Spleen (tissue), 11 donors: ENCODE results near the gene PKHD1. TPM values are rescaled to one million over a fixed set of nuclear protein-coding genes. Genes with fewer than 3 reads are reported as not detected.

Source experiments
- DNase-seq: peaks from one replicate; pipeline ENCODE4 v3.0.0-alpha.2; 2020
- H3K27ac ChIP-seq, 8 donors: fragments of 200-600 bp; sonication (generic) in 7 of 8; 1 replicate in 4 of 8; 2 replicates in 4 of 8; pipeline versions ENCODE4 v1.5.0 to v1.8.0; 2016 to 2021; ENCODE audit warnings: inconsistent platforms in 4 of 8, mild to moderate bottlenecking in 4 of 8, moderate library complexity in 1 of 8
- H3K27me3 ChIP-seq, 7 donors: fragments of 200-600 bp; sonication (generic) in 6 of 7; replicated peaks in 1 of 7; 1 replicate in 4 of 7; 2 replicates in 3 of 7; pipeline versions ENCODE4 v1.5.0 to v1.8.0; 2016 to 2021; ENCODE audit warnings: inconsistent platforms in 3 of 7, mild to moderate bottlenecking in 1 of 7
- H3K36me3 ChIP-seq, 6 donors: fragments of 200-600 bp; sonication (generic) in 5 of 6; 1 replicate in 4 of 6; 2 replicates in 2 of 6; pipeline versions ENCODE4 v1.5.0 to v1.8.0; 2016 to 2021; ENCODE audit warnings: inconsistent platforms in 2 of 6
- H3K4me1 ChIP-seq, 6 donors: fragments of 200-600 bp; sonication (generic) in 5 of 6; 1 replicate in 3 of 6; 2 replicates in 3 of 6; pipeline versions ENCODE4 v1.5.0 to v1.8.0; 2016 to 2021; ENCODE audit warnings: inconsistent platforms in 3 of 6
- H3K4me3 ChIP-seq, 8 donors: fragments of 200-600 bp; sonication (generic) in 7 of 8; 1 replicate in 4 of 8; 2 replicates in 4 of 8; pipeline versions ENCODE4 v1.5.0 to v1.8.0; 2016 to 2021; ENCODE audit warnings: inconsistent platforms in 4 of 8, mild to moderate bottlenecking in 4 of 8, moderate library complexity in 2 of 8
- H3K9me3 ChIP-seq, 8 donors: fragments of 200-600 bp; sonication (generic) in 7 of 8; 1 replicate in 4 of 8; 2 replicates in 4 of 8; pipeline versions ENCODE4 v1.5.0 to v1.8.0; 2016 to 2021; ENCODE audit warnings: inconsistent platforms in 4 of 8
- POLR2A ChIP-seq, 3 donors: fragments of 450-650 bp; IDR thresholded peaks; one replicate each; pipeline ENCODE4 v1.5.1; 2017; ENCODE audit warnings: antibody characterized with exemption in 3 of 3, mild to moderate bottlenecking in 1 of 3
- POLR2AphosphoS5 ChIP-seq, 3 donors: sonication (generic); formaldehyde crosslinking; IDR thresholded peaks; one replicate each; pipeline ENCODE4 v1.5.1; 2017; ENCODE audit warnings: antibody characterized with exemption in 3 of 3
- WGBS, 5 donors: extraction: QIAGEN DNeasy Blood & Tissue Kit in 3 of 5; methylation state at CpG; one replicate each; pipeline versions ENCODE4 v1.1.5 to v1.1.7; 2013 to 2018; 5-methylcytosine and 5-hydroxymethylcytosine counted together
- intact Hi-C: fragments of 100-400 bp; cut with DNase I; formaldehyde crosslinking; loops from one replicate; pipeline ENCODE4 v1.15.0; 2023; ENCODE audit warnings: low total_unique reads
- polyA plus RNA-seq, 3 donors: library from polyadenylated mRNA; stranded (reverse); fragments of 200-250 nt; gene quantifications; one replicate each; pipeline ENCODE4 v1.2.1, GENCODE V29; 2013
- total RNA-seq, 7 donors: library from RNA; depleted of rRNA in 3 of 7; stranded (reverse); fragments of >200 nt in 3 of 7; fragmentation: NEBNext Ultra II Directional in 4 of 7; extraction: Animal tissue kit (Norgen Biotek cat#: 25700) in 4 of 7; gene quantifications; one replicate each; pipeline versions ENCODE4 v1.1.0 to v1.2.1, GENCODE V29; 2016 to 2021
- TF ChIP-seq, protein P1 (sequence below), 11 experiments: fragments of 200-600 bp in 7 of 11; fragments of 450-650 bp in 4 of 11; sonication (generic) in 4 of 11; IDR thresholded peaks in 8 of 11; conservative IDR thresholded peaks in 3 of 11; 1 replicate in 7 of 11; 2 replicates in 4 of 11; pipeline versions ENCODE4 v1.4.0 to v1.8.0; 2016 to 2021; ENCODE audit warnings: antibody characterized with exemption in 11 of 11, inconsistent platforms in 4 of 11, mild to moderate bottlenecking in 1 of 11
- donor health status: healthy with polysubstance abuse.
- donor health status: DM: no; HTN: no; CAD: no; lungs with moderate emphysema.
- donor health status: DM: no; HTN: no; CAD: no.
- donor health status: Bipolar disorder and iron deficiency.
- donor health status: healthy.
- donor health status: DM: no; HTN: no; CAD: no.
- donor health status: DM: yes; HTN: yes; CAD: no.

The PKHD1 gene
- total and polyA plus RNA-seq, 10 donors = not detected

DNA sequence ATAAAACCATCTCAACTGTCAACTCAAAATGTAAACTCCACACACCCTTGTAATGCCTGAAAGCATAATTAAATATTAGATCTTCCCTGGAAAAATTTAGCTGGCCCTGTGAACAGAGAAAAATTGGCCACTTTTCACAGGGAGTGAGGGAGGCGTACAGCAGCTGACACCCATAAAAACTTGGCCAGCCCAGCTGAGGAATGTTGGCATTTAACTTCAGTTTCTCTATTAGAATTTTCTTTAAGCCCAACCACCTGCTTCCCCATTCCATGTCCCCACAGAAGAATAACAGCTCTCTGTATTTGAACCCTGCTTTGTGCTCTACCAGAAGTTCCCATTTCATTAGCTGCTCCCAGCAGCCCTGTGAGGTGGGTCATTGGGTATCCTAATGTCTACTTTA is 41.0 kb downstream of the PKHD1 start:
- no peak overlapping the region for H3K27ac ChIP-seq
- H3K9me3 ChIP-seq = no peaks in the 10 kb centered on the region
- H3K4me1 ChIP-seq = no peaks in the 10 kb centered on the region
- TF ChIP-seq, protein P1, sequence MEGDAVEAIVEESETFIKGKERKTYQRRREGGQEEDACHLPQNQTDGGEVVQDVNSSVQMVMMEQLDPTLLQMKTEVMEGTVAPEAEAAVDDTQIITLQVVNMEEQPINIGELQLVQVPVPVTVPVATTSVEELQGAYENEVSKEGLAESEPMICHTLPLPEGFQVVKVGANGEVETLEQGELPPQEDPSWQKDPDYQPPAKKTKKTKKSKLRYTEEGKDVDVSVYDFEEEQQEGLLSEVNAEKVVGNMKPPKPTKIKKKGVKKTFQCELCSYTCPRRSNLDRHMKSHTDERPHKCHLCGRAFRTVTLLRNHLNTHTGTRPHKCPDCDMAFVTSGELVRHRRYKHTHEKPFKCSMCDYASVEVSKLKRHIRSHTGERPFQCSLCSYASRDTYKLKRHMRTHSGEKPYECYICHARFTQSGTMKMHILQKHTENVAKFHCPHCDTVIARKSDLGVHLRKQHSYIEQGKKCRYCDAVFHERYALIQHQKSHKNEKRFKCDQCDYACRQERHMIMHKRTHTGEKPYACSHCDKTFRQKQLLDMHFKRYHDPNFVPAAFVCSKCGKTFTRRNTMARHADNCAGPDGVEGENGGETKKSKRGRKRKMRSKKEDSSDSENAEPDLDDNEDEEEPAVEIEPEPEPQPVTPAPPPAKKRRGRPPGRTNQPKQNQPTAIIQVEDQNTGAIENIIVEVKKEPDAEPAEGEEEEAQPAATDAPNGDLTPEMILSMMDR (IDR thresholded peaks at IDR 0.05 in 8 of 11, conservative IDR thresholded peaks at IDR 0.05 in 3 of 11) = no peak
- TF ChIP-seq POLR2AphosphoS5 (IDR thresholded peaks at IDR 0.05) (no peak), POLR2A (IDR thresholded peaks at IDR 0.05) (no peak)
- H3K27me3 ChIP-seq = peaks cover 0 to 14% (median 0%) of the 10 kb centered on the region in 7 donors
- 3 to 65% (median 29%) methylated on average over 1 of the region's 1 CpG for WGBS, 5 donors
- H3K4me3 ChIP-seq = no peak overlapping the region
- DNase-seq = no peak
- intact Hi-C loops = no loop called here
- H3K36me3 ChIP-seq = no peaks in the 10 kb centered on the region

DNA sequence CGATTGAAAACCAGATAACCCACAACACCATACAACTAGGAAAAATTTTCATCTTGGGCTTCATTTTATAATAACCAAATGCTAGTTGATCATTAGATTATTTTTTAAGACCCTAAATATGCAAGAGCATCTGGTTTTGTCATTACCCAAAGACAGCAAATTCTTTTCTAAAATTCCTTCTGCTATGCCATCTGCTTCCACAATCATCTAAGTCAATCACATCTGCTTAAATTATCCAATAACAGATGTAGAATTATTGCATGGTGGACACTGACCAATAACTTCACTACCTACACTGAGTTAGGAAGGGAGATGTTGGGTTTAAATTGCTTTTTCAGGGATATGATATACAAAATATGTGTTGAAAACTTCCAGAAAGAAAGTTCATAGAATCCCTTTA is 41.9 kb downstream of the PKHD1 start:
- H3K36me3 ChIP-seq = no peaks in the 10 kb centered on the region
- H3K4me3 ChIP-seq = no peak overlapping the region
- DNase-seq = no peak
- H3K9me3 ChIP-seq = no peaks in the 10 kb centered on the region
- no peak overlapping the region for H3K27ac ChIP-seq
- TF ChIP-seq POLR2A (IDR thresholded peaks at IDR 0.05) (no peak), POLR2AphosphoS5 (IDR thresholded peaks at IDR 0.05) (no peak)
- TF ChIP-seq, protein P1 (IDR thresholded peaks at IDR 0.05 in 8 of 11, conservative IDR thresholded peaks at IDR 0.05 in 3 of 11) = no peak
- 68 to 78% (median 74%) methylated on average over 1 of the region's 1 CpG for WGBS, 5 donors
- intact Hi-C loops = no loop called here
- H3K4me1 ChIP-seq = no peaks in the 10 kb centered on the region
- peaks cover 0 to 14% (median 0%) of the 10 kb centered on the region in 7 donors for H3K27me3 ChIP-seq

DNA sequence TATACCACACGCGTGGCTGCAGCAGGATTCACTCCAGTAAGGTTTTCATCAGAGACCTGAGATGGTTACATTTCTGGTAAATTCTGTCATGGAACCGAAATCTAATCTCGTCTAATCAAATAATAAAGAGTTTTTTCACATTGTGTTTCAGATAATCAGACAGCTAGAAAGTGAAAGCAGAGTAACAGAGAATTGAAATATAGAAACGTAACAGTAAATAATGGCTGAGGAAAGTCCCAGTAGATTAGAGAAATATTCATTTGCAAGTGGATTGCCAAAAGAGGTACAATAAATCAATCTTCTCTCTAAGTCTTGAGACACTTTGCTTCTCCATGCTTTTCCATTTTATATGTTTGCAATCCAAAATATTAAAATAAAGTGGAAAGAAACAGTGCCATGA is 42.4 kb downstream of the PKHD1 start:
- WGBS, 5 donors = 77 to 87% (median 83%) methylated on average over 5 of the region's 5 CpGs
- Histone ChIP-seq H3K4me3 (no peak overlapping the region), H3K4me1 (no peaks in the 10 kb centered on the region), H3K27ac (no peak overlapping the region), H3K27me3 (peaks cover 0 to 14% (median 0%) of the 10 kb centered on the region in 7 donors), H3K9me3 (no peaks in the 10 kb centered on the region), H3K36me3 (no peaks in the 10 kb centered on the region)
- TF ChIP-seq POLR2AphosphoS5 (IDR thresholded peaks at IDR 0.05) (no peak), POLR2A (IDR thresholded peaks at IDR 0.05) (no peak)
- TF ChIP-seq, protein P1 (IDR thresholded peaks at IDR 0.05 in 8 of 11, conservative IDR thresholded peaks at IDR 0.05 in 3 of 11) = no peak
- no peak for DNase-seq
- intact Hi-C loops = no loop called here

GRCh38 chr6:52042141-52042885 is 45.1 kb downstream of the PKHD1 start:
- WGBS, 5 donors = 73 to 85% (median 82%) methylated on average over 2 of the region's 2 CpGs
- no peak for TF ChIP-seq POLR2A (IDR thresholded peaks at IDR 0.05)
- TF ChIP-seq POLR2AphosphoS5 (IDR thresholded peaks at IDR 0.05) = no peak
- TF ChIP-seq, protein P1 (IDR thresholded peaks at IDR 0.05 in 8 of 11, conservative IDR thresholded peaks at IDR 0.05 in 3 of 11) = no peak
- Histone ChIP-seq H3K36me3 (no peaks in the 10 kb centered on the region), H3K4me3 (no peak overlapping the region), H3K27ac (no peak overlapping the region), H3K9me3 (no peaks in the 10 kb centered on the region), H3K27me3 (no peaks in the 10 kb centered on the region), H3K4me1 (no peaks in the 10 kb centered on the region)
- intact Hi-C loops = no loop called here
- no peak for DNase-seq
